ENCODE data around the gene CCDC154.

The CCDC154 gene

GRCh38 chr16:1408171-1408837 is 36.1 kb downstream of the CCDC154 start:
- peak overlapping the region; percentile 97 for H3K4me3 ChIP-seq (ENCODE audit: low read depth, low read length)
- H3K27me3 ChIP-seq (ENCODE audit: control insufficient read depth, insufficient read depth, low read length), result no peaks in the 10 kb centered on the region
- H3K9me3 ChIP-seq (ENCODE audit: control insufficient read depth, insufficient read depth, low read depth, low read length), result no peaks in the 10 kb centered on the region
- no peak overlapping the region for H3K27ac ChIP-seq (ENCODE audit: low read depth, low read length)
- peak overlapping the region; percentile 75 for H3K9ac ChIP-seq (ENCODE audit: low read length)
- H3K4me1 ChIP-seq (ENCODE audit: control insufficient read depth, insufficient read depth, low read length), result peaks cover 4% of the 10 kb centered on the region; the same call in 1 of the 2 replicates
- peaks cover 2% of the 10 kb centered on the region; the same call in 1 of the 2 replicates for H3K36me3 ChIP-seq (ENCODE audit: control insufficient read depth, insufficient read depth, low read length)

- peak overlapping the region; percentile 26 for H3K9ac ChIP-seq (ENCODE audit: low read length)
- H3K27me3 ChIP-seq (ENCODE audit: control insufficient read depth, insufficient read depth, low read length), result no peaks in the 10 kb centered on the region
Observed at GRCh38 chr16:1407753-1408152, 36.6 kb downstream of the CCDC154 start.

GRCh38 chr16:1403733-1404132 is 40.6 kb downstream of the CCDC154 start:
- H3K27ac ChIP-seq (ENCODE audit: low read depth, low read length), result no peak overlapping the region
- no peak overlapping the region for H3K9ac ChIP-seq (ENCODE audit: low read length)
- H3K4me3 ChIP-seq (ENCODE audit: low read depth, low read length), result no peak overlapping the region
- no peaks in the 10 kb centered on the region for H3K9me3 ChIP-seq (ENCODE audit: control insufficient read depth, insufficient read depth, low read depth, low read length)
- peaks cover 4% of the 10 kb centered on the region; the same call in 1 of the 2 replicates for H3K4me1 ChIP-seq (ENCODE audit: control insufficient read depth, insufficient read depth, low read length)
- H3K27me3 ChIP-seq (ENCODE audit: control insufficient read depth, insufficient read depth, low read length), result no peaks in the 10 kb centered on the region
- peaks cover 29% of the 10 kb centered on the region for H3K36me3 ChIP-seq (ENCODE audit: control insufficient read depth, insufficient read depth, low read length)

More at GRCh38 chr16:1407753-1408152, 36.6 kb downstream of the CCDC154 start:
- H3K36me3 ChIP-seq (ENCODE audit: control insufficient read depth, insufficient read depth, low read length), result peaks cover 6% of the 10 kb centered on the region; the same call in 1 of the 2 replicates
- no peak overlapping the region for H3K27ac ChIP-seq (ENCODE audit: low read depth, low read length)
- H3K4me3 ChIP-seq (ENCODE audit: low read depth, low read length), result peak overlapping the region; percentile 97
- no peaks in the 10 kb centered on the region for H3K9me3 ChIP-seq (ENCODE audit: control insufficient read depth, insufficient read depth, low read depth, low read length)
- peaks cover 4% of the 10 kb centered on the region; the same call in 1 of the 2 replicates for H3K4me1 ChIP-seq (ENCODE audit: control insufficient read depth, insufficient read depth, low read length)

GRCh38 chr16:1403036-1403435 is 41.3 kb downstream of the CCDC154 start:
- Histone ChIP-seq H3K9ac (ENCODE audit: low read length) (no peak overlapping the region), H3K27ac (ENCODE audit: low read depth, low read length) (no peak overlapping the region), H3K9me3 (ENCODE audit: control insufficient read depth, insufficient read depth, low read depth, low read length) (no peaks in the 10 kb centered on the region), H3K4me3 (ENCODE audit: low read depth, low read length) (no peak overlapping the region), H3K36me3 (ENCODE audit: control insufficient read depth, insufficient read depth, low read length) (peaks cover 33% of the 10 kb centered on the region), H3K4me1 (ENCODE audit: control insufficient read depth, insufficient read depth, low read length) (peaks cover 4% of the 10 kb centered on the region; the same call in 1 of the 2 replicates), H3K27me3 (ENCODE audit: control insufficient read depth, insufficient read depth, low read length) (no peaks in the 10 kb centered on the region)

DNA sequence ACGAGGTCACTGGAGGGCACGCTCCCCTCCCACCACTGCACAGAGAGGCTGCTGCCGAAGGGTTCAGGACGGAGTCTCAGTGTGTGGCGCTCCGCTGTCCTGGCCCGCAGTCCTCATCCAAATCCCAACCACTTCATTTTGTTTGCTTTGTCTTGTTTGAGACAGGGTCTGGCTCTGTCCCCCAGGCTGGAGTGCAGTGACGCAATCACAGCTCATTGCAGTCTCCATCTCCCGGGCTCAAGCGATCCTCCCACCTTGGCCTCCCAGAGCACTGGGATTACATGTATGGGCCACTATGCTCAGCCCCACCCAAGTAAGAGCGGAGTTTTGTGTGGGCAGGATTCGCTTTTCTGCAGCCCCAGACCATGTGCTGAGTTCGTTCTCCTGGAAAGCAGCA is 42.6 kb downstream of the CCDC154 start:
- H3K9ac ChIP-seq (ENCODE audit: low read length), result no peak overlapping the region
- no peak overlapping the region for H3K27ac ChIP-seq (ENCODE audit: low read depth, low read length)
- H3K4me3 ChIP-seq (ENCODE audit: low read depth, low read length), result no peak overlapping the region
- H3K9me3 ChIP-seq (ENCODE audit: control insufficient read depth, insufficient read depth, low read depth, low read length), result no peaks in the 10 kb centered on the region
- H3K36me3 ChIP-seq (ENCODE audit: control insufficient read depth, insufficient read depth, low read length), result peaks cover 33% of the 10 kb centered on the region
- H3K4me1 ChIP-seq (ENCODE audit: control insufficient read depth, insufficient read depth, low read length), result no peaks in the 10 kb centered on the region
- H3K27me3 ChIP-seq (ENCODE audit: control insufficient read depth, insufficient read depth, low read length), result no peaks in the 10 kb centered on the region

DNA sequence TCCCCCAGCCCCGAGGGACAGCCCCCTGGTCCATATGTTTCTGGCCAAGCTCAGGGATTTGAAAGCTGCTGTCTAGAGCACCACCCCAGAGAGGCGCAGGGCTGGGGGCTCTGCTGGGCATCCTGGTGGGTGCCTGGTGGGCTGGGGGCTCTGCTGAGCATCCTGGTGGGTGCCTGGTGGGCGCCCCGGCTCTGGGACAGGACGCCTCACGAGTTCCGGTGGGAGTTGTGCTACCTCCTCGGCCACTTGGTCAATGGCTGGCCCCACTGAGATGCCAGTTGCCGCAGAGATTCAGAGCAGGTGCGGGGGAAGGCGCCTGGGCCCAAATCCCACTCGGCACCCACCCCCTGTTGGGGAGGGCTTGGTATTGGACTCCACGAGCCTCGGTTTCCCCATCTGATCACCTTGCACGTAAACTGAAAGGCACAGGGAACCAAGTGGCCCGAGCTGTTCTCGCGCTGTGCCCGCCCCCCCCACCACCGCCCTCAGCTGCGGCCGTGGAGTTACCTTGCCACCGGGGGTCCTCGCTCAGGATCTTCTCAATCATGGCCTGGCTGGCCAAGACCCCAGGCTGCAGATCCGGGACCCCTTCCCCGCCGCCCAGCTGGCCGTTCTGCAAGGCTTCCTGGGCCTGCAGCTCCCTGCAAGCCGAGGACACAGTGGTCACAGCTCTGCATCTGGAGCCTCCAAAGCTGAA is 43.1 kb downstream of the CCDC154 start:
- no peaks in the 10 kb centered on the region for H3K9me3 ChIP-seq (ENCODE audit: control insufficient read depth, insufficient read depth, low read depth, low read length)
- no peaks in the 10 kb centered on the region for H3K27me3 ChIP-seq (ENCODE audit: control insufficient read depth, insufficient read depth, low read length)
- H3K36me3 ChIP-seq (ENCODE audit: control insufficient read depth, insufficient read depth, low read length), result peaks cover 33% of the 10 kb centered on the region
- no peaks in the 10 kb centered on the region for H3K4me1 ChIP-seq (ENCODE audit: control insufficient read depth, insufficient read depth, low read length)
- no peak overlapping the region for H3K4me3 ChIP-seq (ENCODE audit: low read depth, low read length)
- no peak overlapping the region for H3K27ac ChIP-seq (ENCODE audit: low read depth, low read length)
- H3K9ac ChIP-seq (ENCODE audit: low read length), result no peak overlapping the region

DNA sequence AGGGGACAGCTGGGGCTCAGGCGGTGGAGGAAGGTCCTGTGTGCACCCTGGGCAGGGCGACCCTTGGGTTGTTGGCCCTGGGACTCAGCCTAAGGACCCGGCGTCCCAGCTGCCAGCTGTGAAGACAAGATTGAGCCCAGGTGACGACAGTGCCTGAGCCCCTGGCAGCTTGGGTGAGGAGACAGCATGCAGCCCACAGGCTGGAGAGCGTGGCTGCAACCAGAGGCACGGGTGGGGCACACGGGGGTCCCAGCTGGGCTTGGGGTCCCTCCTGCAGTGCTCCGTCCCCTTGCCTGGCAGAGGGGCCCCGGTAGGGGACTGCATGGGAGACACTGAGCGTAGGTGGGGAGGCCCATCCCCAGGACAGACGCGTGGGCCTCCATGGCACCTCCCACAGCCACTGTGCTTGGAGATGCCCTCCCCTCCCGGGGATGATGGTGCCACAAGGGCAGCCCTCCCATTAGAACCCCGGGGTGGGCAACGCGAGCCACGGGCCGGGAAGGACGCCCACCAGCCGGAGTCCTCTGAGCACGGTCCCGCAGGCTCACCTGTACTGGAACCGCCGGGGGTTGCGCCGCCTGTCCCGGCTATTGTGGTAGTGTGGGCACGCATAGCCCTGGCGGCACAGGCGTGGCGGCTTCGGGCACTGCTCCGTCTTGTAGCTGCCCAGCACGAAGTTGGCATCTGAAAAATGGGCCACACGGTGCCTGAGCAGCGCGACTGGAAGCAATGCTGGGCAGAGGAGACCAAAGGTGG is 45.4 kb downstream of the CCDC154 start:
- no peak overlapping the region for H3K27ac ChIP-seq (ENCODE audit: low read depth, low read length)
- peaks cover 34% of the 10 kb centered on the region for H3K36me3 ChIP-seq (ENCODE audit: control insufficient read depth, insufficient read depth, low read length)
- H3K4me1 ChIP-seq (ENCODE audit: control insufficient read depth, insufficient read depth, low read length), result no peaks in the 10 kb centered on the region
- no peak overlapping the region for H3K9ac ChIP-seq (ENCODE audit: low read length)
- no peak overlapping the region for H3K4me3 ChIP-seq (ENCODE audit: low read depth, low read length)
- H3K9me3 ChIP-seq (ENCODE audit: control insufficient read depth, insufficient read depth, low read depth, low read length), result no peaks in the 10 kb centered on the region
- H3K27me3 ChIP-seq (ENCODE audit: control insufficient read depth, insufficient read depth, low read length), result no peaks in the 10 kb centered on the region

DNA sequence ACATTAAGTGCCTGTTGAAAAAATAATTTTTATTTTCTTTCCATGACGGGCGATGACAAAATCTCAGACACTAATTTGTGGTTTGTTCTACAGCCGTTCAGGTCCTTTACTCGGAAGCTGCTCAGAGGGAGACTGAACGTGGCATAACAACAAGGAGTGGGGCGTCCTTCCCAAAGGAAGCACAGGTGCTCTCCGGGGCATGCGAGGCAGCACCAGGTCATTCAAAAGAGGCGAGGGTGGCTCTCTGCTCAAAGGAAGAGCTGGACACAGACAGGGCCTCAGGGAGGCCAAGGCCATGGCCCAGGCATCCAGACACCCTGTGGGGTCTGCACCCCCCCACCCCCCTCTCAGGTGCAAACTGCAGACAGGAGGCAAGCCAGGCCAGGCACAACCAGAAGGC is 46.0 kb downstream of the CCDC154 start:
- Histone ChIP-seq H3K27me3 (ENCODE audit: control insufficient read depth, insufficient read depth, low read length) (no peaks in the 10 kb centered on the region), H3K27ac (ENCODE audit: low read depth, low read length) (no peak overlapping the region), H3K9ac (ENCODE audit: low read length) (no peak overlapping the region), H3K4me1 (ENCODE audit: control insufficient read depth, insufficient read depth, low read length) (no peaks in the 10 kb centered on the region), H3K4me3 (ENCODE audit: low read depth, low read length) (no peak overlapping the region), H3K36me3 (ENCODE audit: control insufficient read depth, insufficient read depth, low read length) (peaks cover 41% of the 10 kb centered on the region), H3K9me3 (ENCODE audit: control insufficient read depth, insufficient read depth, low read depth, low read length) (no peaks in the 10 kb centered on the region)

- no peaks in the 10 kb centered on the region for H3K4me1 ChIP-seq (ENCODE audit: control insufficient read depth, insufficient read depth, low read length)
- H3K9ac ChIP-seq (ENCODE audit: low read length), result no peak overlapping the region
- H3K36me3 ChIP-seq (ENCODE audit: control insufficient read depth, insufficient read depth, low read length), result peaks cover 41% of the 10 kb centered on the region
- H3K9me3 ChIP-seq (ENCODE audit: control insufficient read depth, insufficient read depth, low read depth, low read length), result no peaks in the 10 kb centered on the region
- no peak overlapping the region for H3K27ac ChIP-seq (ENCODE audit: low read depth, low read length)
- no peaks in the 10 kb centered on the region for H3K27me3 ChIP-seq (ENCODE audit: control insufficient read depth, insufficient read depth, low read length)
- no peak overlapping the region for H3K4me3 ChIP-seq (ENCODE audit: low read depth, low read length)
Observed at GRCh38 chr16:1397779-1398178, 46.6 kb downstream of the CCDC154 start.

GRCh38 chr16:1395444-1396031 is 48.8 kb downstream of the CCDC154 start:
- Histone ChIP-seq H3K9ac (ENCODE audit: low read length) (no peak overlapping the region), H3K9me3 (ENCODE audit: control insufficient read depth, insufficient read depth, low read depth, low read length) (no peaks in the 10 kb centered on the region), H3K4me3 (ENCODE audit: low read depth, low read length) (no peak overlapping the region), H3K27ac (ENCODE audit: low read depth, low read length) (no peak overlapping the region), H3K27me3 (ENCODE audit: control insufficient read depth, insufficient read depth, low read length) (no peaks in the 10 kb centered on the region), H3K4me1 (ENCODE audit: control insufficient read depth, insufficient read depth, low read length) (no peaks in the 10 kb centered on the region), H3K36me3 (ENCODE audit: control insufficient read depth, insufficient read depth, low read length) (peaks cover 36% of the 10 kb centered on the region)
